C4-2B (cell line): ENCODE measurements around the gene AGXT2.

ENCODE experiments used
- H3K27ac ChIP-seq: fragments of 450-650 bp; 2 replicates; pipeline ENCODE4 v1.5.1; 2017
- CTCF ChIP-seq: fragments of 450-650 bp; conservative IDR thresholded peaks from 2 replicates; pipeline ENCODE4 v1.5.1; 2017; ENCODE audit warnings: mild to moderate bottlenecking
- ZFX ChIP-seq: fragments of 450-650 bp; IDR thresholded peaks from 2 replicates; pipeline ENCODE4 v1.6.1; 2017

AGXT2 gene

GRCh38 chr5:35004200-35004599 is 43.5 kb downstream of the AGXT2 start:
- TF ChIP-seq ZFX = no peak
- TF ChIP-seq CTCF = no peak
- H3K27ac ChIP-seq = no peak overlapping the region

- no peak for TF ChIP-seq ZFX
- TF ChIP-seq CTCF = peak; percentile 95
- no peak overlapping the region for H3K27ac ChIP-seq
Observed at GRCh38 chr5:35003018-35003957, 44.5 kb downstream of the AGXT2 start.

GRCh38 chr5:35002459-35002858 is 45.3 kb downstream of the AGXT2 start:
- H3K27ac ChIP-seq = no peak overlapping the region
- TF ChIP-seq CTCF = no peak

- H3K27ac ChIP-seq = no peak overlapping the region
- TF ChIP-seq CTCF = no peak
- TF ChIP-seq ZFX = no peak
Observed at GRCh38 chr5:35001842-35002241, 45.9 kb downstream of the AGXT2 start.

GRCh38 chr5:34998058-34998789 is 49.5 kb downstream of the AGXT2 start:
- no peak overlapping the region for H3K27ac ChIP-seq
- TF ChIP-seq CTCF (no peak), ZFX (no peak)

- H3K27ac ChIP-seq = no peak overlapping the region
- TF ChIP-seq CTCF (no peak), ZFX (no peak)
Observed at GRCh38 chr5:34996261-34996660, 51.5 kb downstream of the AGXT2 start.

GRCh38 chr5:34993951-34994350 is 53.8 kb downstream of the AGXT2 start:
- H3K27ac ChIP-seq = no peak overlapping the region
- TF ChIP-seq ZFX = no peak
- no peak for TF ChIP-seq CTCF
